GM19328 (cell line): ENCODE data around the gene LGALS1.
A peak's percentile ranks its signal among the peaks of the same experiment; 100 is the strongest.

Experiments
- ATAC-seq: cut with Tn5 transposase; IDR thresholded peaks from one replicate; pipeline ENCODE4 v1.9.1; 2021; ENCODE audit warnings: mild to moderate bottlenecking, moderate library complexity; ENCODE audit not compliant: unreplicated experiment

Gene LGALS1

GRCh38 chr22:37674951-37675929, at the start of gene LGALS1:
Gene LGALS1 (plus strand): TSS chr22:37675636. CDS start chr22:37675703, 67 bp downstream.
- no peak for ATAC-seq

- ATAC-seq, result no peak
Observed at GRCh38 chr22:37625737-37626136, 49.7 kb upstream of the LGALS1 start.

- ATAC-seq, result no peak
Observed at GRCh38 chr22:37626144-37626543, 49.3 kb upstream of the LGALS1 start.

- no peak for ATAC-seq
Observed at GRCh38 chr22:37626556-37627075, 48.8 kb upstream of the LGALS1 start.

- ATAC-seq, result no peak
Observed at GRCh38 chr22:37627121-37627520, 48.3 kb upstream of the LGALS1 start.

- no peak for ATAC-seq
Observed at GRCh38 chr22:37627545-37627944, 47.9 kb upstream of the LGALS1 start.

GRCh38 chr22:37628830-37629229, 46.6 kb upstream of the LGALS1 start:
- no peak for ATAC-seq

- no peak for ATAC-seq
Observed at GRCh38 chr22:37629928-37630327, 45.5 kb upstream of the LGALS1 start.

- no peak for ATAC-seq
Observed at GRCh38 chr22:37630839-37631435, 44.5 kb upstream of the LGALS1 start.

- no peak for ATAC-seq
Observed at GRCh38 chr22:37631448-37632173, 43.8 kb upstream of the LGALS1 start.

GRCh38 chr22:37632174-37633088, 43.0 kb upstream of the LGALS1 start:
- no peak for ATAC-seq

GRCh38 chr22:37633089-37633624, 42.3 kb upstream of the LGALS1 start:
- peak; percentile 60 for ATAC-seq

GRCh38 chr22:37633625-37634416, 41.6 kb upstream of the LGALS1 start:
- ATAC-seq, result peak; percentile 41

- no peak for ATAC-seq
Observed at GRCh38 chr22:37634417-37634924, 41.0 kb upstream of the LGALS1 start.

- ATAC-seq, result no peak
Observed at GRCh38 chr22:37635157-37635556, 40.3 kb upstream of the LGALS1 start.

- ATAC-seq, result no peak
Observed at GRCh38 chr22:37636186-37636948, 39.1 kb upstream of the LGALS1 start.

- no peak for ATAC-seq
Observed at GRCh38 chr22:37636949-37637273, 38.5 kb upstream of the LGALS1 start.

GRCh38 chr22:37638391-37639069, 36.9 kb upstream of the LGALS1 start:
- no peak for ATAC-seq
